ENCODE results near the gene EXOSC10. TPM values are rescaled to one million over a fixed set of nuclear protein-coding genes. Genes with fewer than 3 reads are reported as not detected.

The EXOSC10 gene
- total and polyA plus RNA-seq, 9 of the 15 experiments (the other 6 are each of a cell fraction or from before 2014, with no cell fraction given) = 23.4 to 150 (median 105) TPM

GRCh38 chr1:11052839-11053757 is 46.6 kb downstream of the EXOSC10 start:
- peaks cover 6% of the 10 kb centered on the region for H3K79me2 ChIP-seq (ENCODE audit: control insufficient read depth, insufficient read depth, low read length)
- ChIA-PET CTCF (ENCODE audit: low intra/inter-chr PET ratio) (no interaction called here), POLR2A (interaction anchor here (0.6 to 2.8 kb wide), 6 partner anchors 8 to 399 kb away, joined by 3 to 11 read pairs (median 4); partner anchors contain the start of gene SRM)
- H3K9me3 ChIP-seq (replicated peaks; ENCODE audit: control insufficient read depth, insufficient read depth, low read depth, low read length) = no peaks in the 10 kb centered on the region
- H2AFZ ChIP-seq (ENCODE audit: low read depth, low read length) = no peak overlapping the region
- no peaks in the 10 kb centered on the region for H3K27me3 ChIP-seq (ENCODE audit: control insufficient read depth in 2 of 2, insufficient read depth in 2 of 2, low read length in 2 of 2)
- H3K27ac ChIP-seq (ENCODE audit: extremely low read depth, low read depth, low read length) = no peak overlapping the region
- 14% methylated on average over 29 of the region's 29 CpGs for WGBS (ENCODE audit: insufficient coverage, low coverage, missing lambda C conversion rate)
- in situ Hi-C loops (cut with MboI) (no loop called here), intact Hi-C loops (cut with micrococcal nuclease) (no loop called here)
- FAIRE-seq (peak; percentile 35), ATAC-seq (peak; percentile 66), DNase-seq (ENCODE audit: extremely low read depth in 1 of 4, low spot score in 3 of 4) (peak; percentile 64 to 66 (median 65))
- BruUV-seq (replicated peaks) = no TSS peak
- peaks cover 0 to 51% of the 10 kb centered on the region in 2 experiments; a peak in 3 of 5 replicates for H3K4me1 ChIP-seq (replicated peaks in 1 of 2; ENCODE audit: control insufficient read depth in 2 of 2, insufficient read depth in 2 of 2, low read length in 2 of 2)
- H3K4me2 ChIP-seq (ENCODE audit: insufficient read depth, low read length) = no peak overlapping the region
- H3K9ac ChIP-seq (ENCODE audit: insufficient read depth in 1 of 2, low read depth in 2 of 2, low read length in 2 of 2) = peak overlapping the region in 1 of 2 experiments; percentile 76; a peak in 2 of 4 replicates
- H4K20me1 ChIP-seq (replicated peaks; ENCODE audit: control insufficient read depth, insufficient read depth, low read length) = peaks cover 14% of the 10 kb centered on the region
- H3K9me1 ChIP-seq (ENCODE audit: control insufficient read depth, insufficient read depth, low read length) = peaks cover 4% of the 10 kb centered on the region
- no peak overlapping the region for H3K4me3 ChIP-seq
- peaks cover 34% of the 10 kb centered on the region; the same call in 2 of the 3 replicates for H3K36me3 ChIP-seq (ENCODE audit: control insufficient read depth, insufficient read depth, low read length)
- TF ChIP-seq, protein P1, sequence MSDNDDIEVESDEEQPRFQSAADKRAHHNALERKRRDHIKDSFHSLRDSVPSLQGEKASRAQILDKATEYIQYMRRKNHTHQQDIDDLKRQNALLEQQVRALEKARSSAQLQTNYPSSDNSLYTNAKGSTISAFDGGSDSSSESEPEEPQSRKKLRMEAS (CRISPR knock-in tag; IDR thresholded peaks at IDR 0.05) = peak; percentile 69
- TF ChIP-seq ASH1L (IDR thresholded peaks at IDR 0.05; ENCODE audit: borderline replicate concordance, low read depth, partially characterized antibody) = no peak
- 0 out of 4 replicates have a peak, but pooled peaks of 1 of the 2 experiments have one; percentile 9 for TF ChIP-seq SIN3A (IDR thresholded peaks at IDR 0.05; ENCODE audit: borderline replicate concordance in 2 of 2, control insufficient read depth in 1 of 2, low read depth in 2 of 2, low read length in 2 of 2)
- TF ChIP-seq KDM5B (IDR thresholded peaks at IDR 0.05; ENCODE audit: insufficient replicate concordance, low read depth, low read length) = peak; percentile 72
- TF ChIP-seq ZHX1 (conservative IDR thresholded peaks at IDR 0.05; ENCODE audit: low read length) = no peak
- peak; percentile 83 for TF ChIP-seq POLR2G (IDR thresholded peaks at IDR 0.05; ENCODE audit: low read depth, low read length)
- peak in 1 of 2 experiments; percentile 15; a peak in 1 of 4 replicates for TF ChIP-seq RAD21 (CRISPR knock-in tag; conservative IDR thresholded peaks at IDR 0.05 in 1 of 2, IDR thresholded peaks at IDR 0.05 in 1 of 2)
- TF ChIP-seq PHF21A (IDR thresholded peaks at IDR 0.05; ENCODE audit: borderline replicate concordance, low read depth) = peak; percentile 46; the same call in 1 of the 2 replicates
- 0 out of 2 replicates have a peak, but pooled peaks have one; percentile 16 for TF ChIP-seq TAF15 (IDR thresholded peaks at IDR 0.05; ENCODE audit: low read depth, low read length)
- peak; percentile 72 for TF ChIP-seq SUPT5H (IDR thresholded peaks at IDR 0.05)
- peak; percentile 7; the same call in 1 of the 2 replicates for TF ChIP-seq GABPB1 (CRISPR knock-in tag; IDR thresholded peaks at IDR 0.05)
- no peak for TF ChIP-seq ZNF174 (CRISPR knock-in tag; IDR thresholded peaks at IDR 0.05)
- TF ChIP-seq CTCF (IDR thresholded peaks at IDR 0.05 in 2 of 3, conservative IDR thresholded peaks at IDR 0.05 in 1 of 3; ENCODE audit: insufficient read depth in 2 of 3, low read depth in 1 of 3, low read length in 3 of 3) = peak in 2 of 3 experiments; percentile 27 to 28; a peak in 1 of 6 replicates
- no peak for TF ChIP-seq CBX5 (IDR thresholded peaks at IDR 0.05; ENCODE audit: borderline replicate concordance, low read depth)
- TF ChIP-seq ARNT (IDR thresholded peaks at IDR 0.05) = no peak

All from K562 (cell line).